HG03064 (cell line): ENCODE measurements around the gene GREM2.

Experiments
- ATAC-seq: cut with Tn5 transposase; IDR thresholded peaks from one replicate; pipeline ENCODE4 v1.9.1; 2021; ENCODE audit warnings: low read depth; ENCODE audit not compliant: unreplicated experiment

GREM2 gene

DNA sequence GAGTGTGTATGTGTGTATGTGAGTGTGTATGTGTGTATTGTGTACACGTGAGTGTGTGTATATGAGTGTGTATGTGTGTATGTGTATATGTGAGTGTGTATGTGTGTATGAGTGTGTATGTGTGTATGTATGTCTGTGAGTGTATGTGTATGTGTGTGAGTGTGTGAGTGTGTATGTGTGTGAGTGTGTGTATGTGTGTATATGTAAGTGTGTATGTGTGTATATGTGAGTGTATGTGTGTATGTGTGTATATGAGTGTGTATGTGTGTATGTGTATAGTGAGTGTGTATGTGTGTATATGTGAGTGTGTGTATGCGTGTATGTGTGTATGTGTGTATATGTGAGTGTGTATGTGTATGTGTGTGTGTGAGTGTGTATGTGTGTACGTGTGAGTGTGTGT, 49.2 kb downstream of the GREM2 start:
- no peak for ATAC-seq

- no peak for ATAC-seq
Measured at GRCh38 chr1:240562111-240562590, 49.8 kb downstream of the GREM2 start.

GRCh38 chr1:240559781-240560180, 52.2 kb downstream of the GREM2 start:
- ATAC-seq: no peak

GRCh38 chr1:240555524-240555923, 56.4 kb downstream of the GREM2 start:
- no peak for ATAC-seq

GRCh38 chr1:240553351-240553750, 58.6 kb downstream of the GREM2 start:
- no peak for ATAC-seq

DNA sequence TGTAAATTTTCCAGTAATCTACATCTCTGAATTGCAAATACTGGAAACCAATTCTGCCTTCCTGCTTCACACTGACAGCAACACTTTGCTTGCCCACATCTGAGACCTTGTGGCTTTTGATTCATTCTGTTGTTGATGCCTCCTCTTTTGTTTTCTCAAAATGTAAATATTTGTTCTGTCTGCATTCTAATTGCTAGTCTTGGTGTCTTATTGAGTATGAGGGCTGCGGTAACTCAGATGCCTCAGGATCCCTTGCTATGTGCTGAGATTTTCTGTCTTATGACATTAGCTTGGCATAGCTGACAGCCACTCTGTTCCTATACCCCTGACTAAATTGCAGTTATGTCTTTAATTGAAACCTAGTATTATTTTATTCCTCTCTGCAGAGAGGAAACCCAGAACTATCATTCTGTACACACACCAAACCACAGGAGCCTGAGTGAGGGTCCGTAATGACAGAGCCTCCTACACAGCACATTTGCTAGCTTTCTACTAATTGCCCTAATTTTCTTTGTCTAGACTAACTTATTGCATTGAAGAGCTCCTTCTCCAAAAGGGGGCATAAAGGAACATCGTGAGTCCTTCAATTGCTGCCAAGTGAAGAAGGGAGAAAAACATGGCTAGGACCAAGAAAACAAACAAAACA, 72.1 kb downstream of the GREM2 start:
- ATAC-seq: no peak

DNA sequence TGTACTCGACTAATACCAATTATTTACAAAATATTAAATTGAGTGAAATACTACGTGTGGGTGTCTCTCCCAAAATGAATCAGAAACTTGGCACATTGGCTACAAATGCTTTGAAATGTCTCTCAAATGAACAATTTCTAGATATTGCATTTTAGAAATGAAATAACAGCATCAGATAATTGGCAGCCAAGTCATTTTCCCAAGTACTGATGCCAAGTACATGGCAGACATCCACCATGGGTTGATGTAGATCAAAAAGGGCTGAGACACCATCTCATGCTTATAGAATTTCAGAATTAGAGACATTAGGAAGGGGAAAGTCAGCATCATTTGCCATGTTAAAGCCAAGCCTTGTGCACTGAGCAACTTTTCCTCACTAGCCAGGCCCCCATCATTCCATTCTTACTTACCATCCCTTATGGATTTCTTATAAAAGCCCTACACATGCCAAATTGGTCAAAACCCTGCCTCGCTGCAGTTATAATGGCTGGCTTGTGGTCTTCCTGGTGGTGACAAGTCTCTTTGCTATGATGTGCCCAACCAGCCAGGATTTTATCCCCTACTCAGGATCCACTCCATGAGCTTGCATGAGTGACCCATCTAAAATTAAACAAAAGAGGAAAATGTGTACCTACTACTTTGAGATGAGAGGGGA, 73.1 kb downstream of the GREM2 start:
- no peak for ATAC-seq

DNA sequence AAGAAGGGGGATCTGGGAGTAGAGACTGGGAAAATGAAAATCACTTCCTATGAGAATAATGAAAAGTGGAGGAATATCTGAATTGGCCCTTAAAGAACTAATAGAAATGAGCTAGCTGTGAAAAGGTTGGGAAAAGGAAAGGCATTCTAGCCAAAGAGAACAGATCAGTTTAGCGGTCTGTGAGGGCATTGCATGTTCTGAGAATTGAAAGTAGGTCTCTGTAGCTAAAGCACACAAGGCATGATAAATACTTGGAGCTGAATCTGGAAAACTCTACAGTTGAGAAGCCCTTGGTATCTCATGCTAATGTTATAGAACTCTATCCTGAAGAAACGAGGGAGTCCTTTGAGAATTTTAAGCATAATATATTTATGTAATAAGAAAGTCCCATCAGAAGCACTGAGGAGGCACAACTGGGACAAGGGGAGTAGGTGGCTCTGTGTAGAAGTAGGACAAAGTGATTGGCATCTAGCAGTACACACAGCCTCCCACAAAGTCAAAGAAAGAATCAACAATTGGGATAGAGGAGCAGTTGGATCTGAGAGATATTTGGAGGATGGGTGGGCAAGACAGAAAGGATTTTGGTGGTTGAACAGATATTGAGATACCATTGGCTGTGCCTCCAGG, 78.7 kb downstream of the GREM2 start:
- no peak for ATAC-seq

GRCh38 chr1:240528591-240528990, 83.4 kb downstream of the GREM2 start:
- no peak for ATAC-seq

GRCh38 chr1:240527086-240527485, 84.9 kb downstream of the GREM2 start:
- no peak for ATAC-seq

DNA sequence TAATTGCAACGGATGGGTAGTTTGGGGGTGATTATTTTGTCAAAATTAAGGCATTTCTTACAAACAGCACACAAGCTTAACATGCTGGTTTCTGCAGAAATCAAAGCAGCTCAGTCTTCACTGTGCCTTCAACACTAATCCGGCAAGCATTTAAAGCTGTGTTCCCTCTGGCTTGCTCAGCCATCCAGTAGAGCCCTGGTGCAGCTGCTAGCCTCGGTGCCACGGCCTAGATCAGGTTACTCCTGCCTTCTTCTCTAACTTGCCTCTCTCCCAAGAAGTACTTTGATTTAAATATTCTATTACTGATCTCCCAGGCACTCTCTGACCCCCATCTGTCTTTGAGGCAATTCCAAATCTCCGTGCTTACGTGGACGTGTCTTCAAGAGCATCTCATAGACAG, 85.6 kb downstream of the GREM2 start:
- no peak for ATAC-seq

GRCh38 chr1:240524356-240525069, 87.4 kb downstream of the GREM2 start:
- ATAC-seq: no peak

- no peak for ATAC-seq
Measured at GRCh38 chr1:240522122-240522822, 89.7 kb downstream of the GREM2 start.

DNA sequence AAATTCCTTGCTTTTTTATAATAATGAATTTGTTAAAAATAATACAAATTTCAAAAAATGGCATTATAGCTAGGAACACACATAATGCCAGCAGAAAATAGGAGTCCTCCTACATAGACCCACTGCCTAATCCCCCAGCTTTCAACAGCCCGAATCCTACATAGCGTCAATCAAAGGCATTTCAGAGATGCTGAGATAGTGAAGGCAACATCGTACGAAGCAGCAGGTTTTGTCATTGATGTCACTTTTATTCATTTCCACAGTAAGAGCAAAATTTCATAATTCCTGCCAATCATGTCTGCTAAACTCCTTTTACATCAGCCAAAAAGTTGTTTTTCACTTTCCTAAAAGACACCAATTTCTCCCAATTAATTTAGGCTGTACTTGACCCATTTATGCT, 94.1 kb downstream of the GREM2 start:
- no peak for ATAC-seq

DNA sequence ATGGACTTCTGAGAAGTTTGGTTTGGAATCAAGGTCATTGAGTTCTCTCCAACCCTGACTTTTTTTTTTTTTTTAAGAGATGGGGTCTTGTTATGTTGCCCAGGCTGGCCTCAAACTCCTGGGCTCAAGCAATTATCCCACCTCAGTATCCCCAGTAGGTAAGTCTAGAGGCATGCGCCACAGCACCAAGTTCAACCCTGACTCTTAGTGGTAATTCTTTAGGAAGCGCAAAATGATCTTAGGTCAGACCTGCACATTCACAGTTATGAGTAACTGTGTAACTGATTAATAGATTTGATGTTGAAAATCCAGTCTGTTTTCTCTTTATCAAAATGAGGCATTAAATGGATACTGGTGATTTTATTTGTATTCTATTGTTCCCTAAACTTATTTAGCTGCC, 95.9 kb downstream of the GREM2 start:
- no peak for ATAC-seq

GRCh38 chr1:240515505-240515904, 96.5 kb downstream of the GREM2 start:
- ATAC-seq: no peak

DNA sequence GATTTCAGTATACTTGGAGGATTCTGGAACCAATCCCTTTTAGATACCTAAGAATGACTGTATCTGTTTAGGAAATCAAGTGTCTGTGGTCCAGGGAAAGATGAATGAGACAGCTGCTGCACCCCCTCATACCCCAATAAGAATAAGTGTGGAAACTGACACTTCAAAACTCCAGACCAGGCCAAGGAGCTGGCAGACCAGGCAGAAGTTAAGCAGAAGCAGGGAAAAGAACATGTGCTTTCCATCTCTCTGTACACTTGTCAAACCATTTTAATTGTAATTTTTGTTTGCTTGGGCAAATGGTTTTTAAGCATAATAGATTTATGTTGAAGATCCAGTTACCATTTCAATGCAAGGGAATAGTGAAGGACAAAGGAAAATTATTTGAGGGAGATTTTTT, 100.2 kb downstream of the GREM2 start:
- ATAC-seq: no peak

DNA sequence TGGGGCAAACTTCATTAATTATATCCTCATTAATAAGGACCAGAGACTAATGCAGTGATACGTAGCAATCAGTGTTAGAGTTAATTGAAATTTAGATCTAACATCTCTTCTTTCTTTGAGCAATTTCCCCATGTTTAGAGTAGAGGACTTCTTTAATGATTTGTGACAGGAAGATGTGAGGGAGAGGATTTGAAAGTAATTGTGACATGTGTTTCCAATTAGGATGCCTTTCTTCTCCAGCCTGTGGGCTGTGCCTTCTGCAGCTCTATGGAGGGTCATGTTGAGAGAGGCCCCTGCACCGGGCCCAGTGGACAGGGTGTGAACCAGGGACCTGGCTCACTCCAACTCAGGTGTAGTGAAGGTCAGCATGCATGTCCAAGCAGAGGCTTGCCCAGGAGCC, 103.0 kb downstream of the GREM2 start:
- no peak for ATAC-seq

- ATAC-seq: no peak
Measured at GRCh38 chr1:240508201-240508600, 103.8 kb downstream of the GREM2 start.

GRCh38 chr1:240506176-240506575, 105.8 kb downstream of the GREM2 start:
- ATAC-seq: no peak

DNA sequence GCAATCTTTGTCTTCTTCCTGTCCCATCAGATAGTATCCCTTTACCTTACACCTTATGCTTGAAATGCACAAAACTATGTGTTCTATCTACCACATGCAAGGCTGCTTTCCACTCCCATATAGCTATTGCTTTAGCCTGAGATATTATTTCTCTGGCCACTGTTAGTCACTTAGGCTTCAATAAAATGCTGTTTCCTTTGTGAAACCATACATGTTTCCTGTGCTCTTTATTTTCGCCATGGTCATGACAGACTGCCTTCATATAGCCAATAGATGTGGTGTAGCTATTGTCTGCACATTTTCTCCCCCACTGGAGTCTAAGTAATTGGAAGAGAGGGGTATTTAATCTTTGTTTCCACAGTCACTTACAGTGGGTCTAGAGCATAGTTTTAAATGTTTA, 108.4 kb downstream of the GREM2 start:
- ATAC-seq: no peak
